Measurements from ENCODE around the gene ILRUN. TPM values are rescaled to one million over a fixed set of nuclear protein-coding genes. Genes with fewer than 3 reads are reported as not detected.

ILRUN gene
- total and polyA plus RNA-seq, 3 donors from 2014 or later, result 82.4 to 101 (median 91.2) TPM

- Histone ChIP-seq H3K4me1 (no peaks in the 10 kb centered on the region), H3K27me3 (no peaks in the 10 kb centered on the region), H3K27ac (no peak overlapping the region), H3K36me3 (ENCODE audit: low read depth, missing control alignments) (no peaks in the 10 kb centered on the region), H3K9me3 (no peaks in the 10 kb centered on the region), H3K4me3 (no peak overlapping the region)
- 93 to 97% methylated on average over 4 of the region's 4 CpGs for WGBS, 2 donors
- TF ChIP-seq CTCF (IDR thresholded peaks at IDR 0.05) (no peak), POLR2A (IDR thresholded peaks at IDR 0.05) (no peak)
- intact Hi-C loops (cut with DNase I; ENCODE audit: low total_unique reads), result no loop called here
- no peak for DNase-seq
Measured at GRCh38 chr6:34742094-34742493, 45.5 kb upstream of the ILRUN start.

GRCh38 chr6:34736823-34737222 lies 40.3 kb upstream of the ILRUN start:
- H3K27ac ChIP-seq, result no peak overlapping the region
- no peaks in the 10 kb centered on the region for H3K36me3 ChIP-seq (ENCODE audit: low read depth, missing control alignments)
- H3K9me3 ChIP-seq, result no peaks in the 10 kb centered on the region
- no peaks in the 10 kb centered on the region for H3K4me1 ChIP-seq
- DNase-seq, result no peak
- TF ChIP-seq POLR2A (IDR thresholded peaks at IDR 0.05), result no peak
- TF ChIP-seq CTCF (IDR thresholded peaks at IDR 0.05), result no peak
- 89 to 97% methylated on average over 3 of the region's 3 CpGs for WGBS, 2 donors
- intact Hi-C loops (cut with DNase I; ENCODE audit: low total_unique reads), result no loop called here
- no peaks in the 10 kb centered on the region for H3K27me3 ChIP-seq
- no peak overlapping the region for H3K4me3 ChIP-seq

DNA sequence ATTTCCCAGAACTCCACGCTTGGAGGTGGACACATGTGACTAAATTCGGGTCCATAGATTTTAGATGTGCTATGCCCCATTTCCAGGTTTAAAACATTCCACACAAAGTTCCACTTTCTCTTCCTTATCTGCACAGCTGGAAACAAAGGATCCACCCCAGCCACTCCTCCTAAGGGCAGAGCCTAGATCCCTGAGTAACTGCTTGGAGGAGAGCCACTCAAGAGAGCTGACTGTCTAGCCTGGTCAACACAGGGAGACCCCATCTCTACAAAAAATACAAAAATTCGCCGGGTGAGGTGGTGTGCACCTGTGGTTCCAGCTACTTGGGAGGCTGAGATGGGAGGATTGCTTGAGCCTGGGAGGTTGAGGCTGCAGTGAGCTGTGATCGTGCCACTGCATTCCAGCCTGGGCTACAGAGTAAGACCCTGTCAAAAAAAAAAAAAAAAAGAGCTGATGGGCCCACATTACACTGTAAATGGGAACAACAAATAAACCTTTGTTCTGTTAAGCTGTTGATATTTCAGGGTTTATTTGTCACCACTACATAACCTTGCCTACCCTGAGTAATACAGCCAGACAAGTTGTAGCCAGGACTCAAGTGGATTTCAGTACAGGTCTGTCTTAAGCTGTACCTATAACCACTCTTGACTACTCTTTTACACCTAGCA lies 35.0 kb upstream of the ILRUN start:
- DNase-seq, result no peak
- no peak overlapping the region for H3K4me3 ChIP-seq
- H3K27me3 ChIP-seq, result no peaks in the 10 kb centered on the region
- WGBS, 2 donors, result 95 to 99% methylated on average over 5 of the region's 5 CpGs
- no peaks in the 10 kb centered on the region for H3K9me3 ChIP-seq
- H3K27ac ChIP-seq, result no peak overlapping the region
- intact Hi-C loops (cut with DNase I; ENCODE audit: low total_unique reads), result no loop called here
- no peak for TF ChIP-seq CTCF (IDR thresholded peaks at IDR 0.05)
- TF ChIP-seq POLR2A (IDR thresholded peaks at IDR 0.05), result no peak
- H3K36me3 ChIP-seq (ENCODE audit: low read depth, missing control alignments), result no peaks in the 10 kb centered on the region
- peaks cover 8% of the 10 kb centered on the region for H3K4me1 ChIP-seq

- intact Hi-C loops (cut with DNase I; ENCODE audit: low total_unique reads), result no loop called here
- no peak overlapping the region for H3K4me3 ChIP-seq
- H3K36me3 ChIP-seq (ENCODE audit: low read depth, missing control alignments), result no peaks in the 10 kb centered on the region
- no peak for DNase-seq
- peaks cover 8% of the 10 kb centered on the region for H3K4me1 ChIP-seq
- H3K27ac ChIP-seq, result no peak overlapping the region
- 37 to 61% methylated on average over 4 of the region's 4 CpGs for WGBS, 2 donors
- no peaks in the 10 kb centered on the region for H3K27me3 ChIP-seq
- H3K9me3 ChIP-seq, result no peaks in the 10 kb centered on the region
- TF ChIP-seq CTCF (IDR thresholded peaks at IDR 0.05), result no peak
- no peak for TF ChIP-seq POLR2A (IDR thresholded peaks at IDR 0.05)
Measured at GRCh38 chr6:34729631-34730470, 33.3 kb upstream of the ILRUN start.

Data from testis (tissue), 3 donors.